ENCODE results near the gene MLYCD.

The MLYCD gene

GRCh38 chr16:83912519-83913244 lies 13.8 kb downstream of the MLYCD start:
- Histone ChIP-seq H4K20me1 (ENCODE audit: insufficient read depth, low read length) (no peaks in the 10 kb centered on the region), H3K4me1 (ENCODE audit: insufficient read depth, low read length, severe bottlenecking) (no peaks in the 10 kb centered on the region), H3K27ac (ENCODE audit: low read depth, low read length, poor library complexity, severe bottlenecking) (no peak overlapping the region), H2AFZ (ENCODE audit: low read length) (no peak overlapping the region), H3K4me3 (ENCODE audit: low read depth, low read length, poor library complexity, severe bottlenecking) (no peak overlapping the region), H3F3A (ENCODE audit: insufficient read depth, low read length) (no peaks in the 10 kb centered on the region), H3K27me3 (ENCODE audit: insufficient read depth, low read length) (no peaks in the 10 kb centered on the region), H3K9me3 (ENCODE audit: low read length) (no peaks in the 10 kb centered on the region), H3K36me3 (ENCODE audit: insufficient read depth, low read length) (peaks cover 38% of the 10 kb centered on the region), H3K4me2 (ENCODE audit: low read length) (no peak overlapping the region), H3K79me2 (ENCODE audit: insufficient read depth, low read length) (no peaks in the 10 kb centered on the region), H3K9ac (ENCODE audit: low read length) (no peak overlapping the region), H3K9me2 (ENCODE audit: low read depth, low read length) (no peaks in the 10 kb centered on the region)
- TF ChIP-seq EZH2 (IDR thresholded peaks at IDR 0.05; ENCODE audit: borderline replicate concordance, low read length), result no peak
- no peak for TF ChIP-seq CTCF (IDR thresholded peaks at IDR 0.05; ENCODE audit: low read length)

- Histone ChIP-seq H3K4me2 (ENCODE audit: low read length) (no peak overlapping the region), H3K79me2 (ENCODE audit: insufficient read depth, low read length) (no peaks in the 10 kb centered on the region), H3K27me3 (ENCODE audit: insufficient read depth, low read length) (no peaks in the 10 kb centered on the region), H3F3A (ENCODE audit: insufficient read depth, low read length) (no peaks in the 10 kb centered on the region), H3K9ac (ENCODE audit: low read length) (no peak overlapping the region), H3K9me2 (ENCODE audit: low read depth, low read length) (no peaks in the 10 kb centered on the region), H3K9me3 (ENCODE audit: low read length) (no peaks in the 10 kb centered on the region), H3K27ac (ENCODE audit: low read depth, low read length, poor library complexity, severe bottlenecking) (no peak overlapping the region), H3K4me1 (ENCODE audit: insufficient read depth, low read length, severe bottlenecking) (no peaks in the 10 kb centered on the region), H3K4me3 (ENCODE audit: low read depth, low read length, poor library complexity, severe bottlenecking) (no peak overlapping the region), H4K20me1 (ENCODE audit: insufficient read depth, low read length) (no peaks in the 10 kb centered on the region), H3K36me3 (ENCODE audit: insufficient read depth, low read length) (peaks cover 43% of the 10 kb centered on the region), H2AFZ (ENCODE audit: low read length) (no peak overlapping the region)
- TF ChIP-seq CTCF (IDR thresholded peaks at IDR 0.05; ENCODE audit: low read length) (no peak), EZH2 (IDR thresholded peaks at IDR 0.05; ENCODE audit: borderline replicate concordance, low read length) (no peak)
These were observed 14.3 kb downstream of the MLYCD start for GRCh38 chr16:83913245-83913633.

- no peaks in the 10 kb centered on the region for H3K4me1 ChIP-seq (ENCODE audit: insufficient read depth, low read length, severe bottlenecking)
These were observed 15.3 kb downstream of the MLYCD start for GRCh38 chr16:83914091-83914710.

More at GRCh38 chr16:83914091-83914710, 15.3 kb downstream of the MLYCD start:
- Histone ChIP-seq H3K9ac (ENCODE audit: low read length) (no peak overlapping the region), H2AFZ (ENCODE audit: low read length) (no peak overlapping the region), H3K27me3 (ENCODE audit: insufficient read depth, low read length) (no peaks in the 10 kb centered on the region), H3K4me2 (ENCODE audit: low read length) (no peak overlapping the region), H3K4me3 (ENCODE audit: low read depth, low read length, poor library complexity, severe bottlenecking) (no peak overlapping the region), H3K79me2 (ENCODE audit: insufficient read depth, low read length) (no peaks in the 10 kb centered on the region), H3K36me3 (ENCODE audit: insufficient read depth, low read length) (peaks cover 43% of the 10 kb centered on the region), H4K20me1 (ENCODE audit: insufficient read depth, low read length) (no peaks in the 10 kb centered on the region), H3K27ac (ENCODE audit: low read depth, low read length, poor library complexity, severe bottlenecking) (no peak overlapping the region), H3K9me3 (ENCODE audit: low read length) (no peaks in the 10 kb centered on the region), H3F3A (ENCODE audit: insufficient read depth, low read length) (no peaks in the 10 kb centered on the region), H3K9me2 (ENCODE audit: low read depth, low read length) (no peaks in the 10 kb centered on the region)
- TF ChIP-seq EZH2 (IDR thresholded peaks at IDR 0.05; ENCODE audit: borderline replicate concordance, low read length), result no peak
- no peak for TF ChIP-seq CTCF (IDR thresholded peaks at IDR 0.05; ENCODE audit: low read length)
